SK-N-SH (cell line): Measurements from ENCODE around the gene ZNF426.

Source experiments
- EP300 ChIP-seq, 2 experiments: IDR thresholded peaks; 2 replicates each; pipeline versions ENCODE4 v1.4.0 to v1.6.1; 2012; ENCODE audit warnings: borderline replicate concordance in 1 of 2, low read depth in 1 of 2, low read length in 1 of 2
- EZH2phosphoT487 ChIP-seq: fragments of 200-600 bp; sonication (generic); IDR thresholded peaks from 2 replicates; pipeline ENCODE4 v1.6.1; 2017; ENCODE audit warnings: low read depth, mixed run types, mild to moderate bottlenecking, antibody characterized with exemption, moderate library complexity, borderline replicate concordance
- JUND ChIP-seq: IDR thresholded peaks from 2 replicates; pipeline ENCODE4 v1.4.0; 2012
- POLR2AphosphoS5 ChIP-seq: IDR thresholded peaks from 2 replicates; pipeline ENCODE4 v1.6.1; 2012; ENCODE audit warnings: low read depth, low read length
- RAD21 ChIP-seq: IDR thresholded peaks from 2 replicates; pipeline ENCODE4 v1.6.1; 2012; ENCODE audit warnings: mild to moderate bottlenecking, low read length
- RFX5 ChIP-seq: IDR thresholded peaks from 2 replicates; pipeline ENCODE4 v1.6.1; 2012; ENCODE audit warnings: mild to moderate bottlenecking, improper control_type of control experiment, low read length
- TAF1 ChIP-seq: IDR thresholded peaks from 2 replicates; pipeline ENCODE4 v1.6.1; 2012; ENCODE audit warnings: low read depth, mild to moderate bottlenecking, low read length, moderate library complexity, borderline replicate concordance
- TEAD4 ChIP-seq: IDR thresholded peaks from 2 replicates; pipeline ENCODE4 v1.4.0; 2012; ENCODE audit warnings: mild to moderate bottlenecking, borderline replicate concordance; ENCODE audit not compliant: insufficient read depth
- TF ChIP-seq, protein P1 (sequence below): fragments of 200-600 bp; sonication (generic); IDR thresholded peaks from 2 replicates; pipeline ENCODE4 v1.6.1; 2017; ENCODE audit warnings: antibody characterized with exemption, mild to moderate bottlenecking, moderate library complexity

DNA sequence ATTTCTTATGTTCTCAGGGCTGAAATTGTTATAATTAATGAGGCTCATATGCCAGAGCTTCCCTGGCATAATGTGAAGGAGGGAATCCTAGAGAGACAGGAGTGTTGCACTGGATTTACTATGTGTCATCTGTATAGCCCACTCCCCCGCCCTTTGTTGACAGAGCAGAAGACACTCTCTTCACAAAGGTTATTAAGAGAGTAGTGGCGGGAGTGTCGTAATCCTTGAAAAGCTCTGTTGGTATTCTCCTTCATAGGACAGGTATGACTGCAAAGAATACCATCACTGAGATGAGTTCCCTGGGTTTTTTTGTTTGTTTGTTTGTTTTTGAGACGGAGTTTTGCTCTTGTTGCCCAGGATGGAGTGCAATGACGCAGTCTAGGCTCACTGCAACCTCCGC lies 31.8 kb upstream of the ZNF426 start:
- TF ChIP-seq, protein P1, sequence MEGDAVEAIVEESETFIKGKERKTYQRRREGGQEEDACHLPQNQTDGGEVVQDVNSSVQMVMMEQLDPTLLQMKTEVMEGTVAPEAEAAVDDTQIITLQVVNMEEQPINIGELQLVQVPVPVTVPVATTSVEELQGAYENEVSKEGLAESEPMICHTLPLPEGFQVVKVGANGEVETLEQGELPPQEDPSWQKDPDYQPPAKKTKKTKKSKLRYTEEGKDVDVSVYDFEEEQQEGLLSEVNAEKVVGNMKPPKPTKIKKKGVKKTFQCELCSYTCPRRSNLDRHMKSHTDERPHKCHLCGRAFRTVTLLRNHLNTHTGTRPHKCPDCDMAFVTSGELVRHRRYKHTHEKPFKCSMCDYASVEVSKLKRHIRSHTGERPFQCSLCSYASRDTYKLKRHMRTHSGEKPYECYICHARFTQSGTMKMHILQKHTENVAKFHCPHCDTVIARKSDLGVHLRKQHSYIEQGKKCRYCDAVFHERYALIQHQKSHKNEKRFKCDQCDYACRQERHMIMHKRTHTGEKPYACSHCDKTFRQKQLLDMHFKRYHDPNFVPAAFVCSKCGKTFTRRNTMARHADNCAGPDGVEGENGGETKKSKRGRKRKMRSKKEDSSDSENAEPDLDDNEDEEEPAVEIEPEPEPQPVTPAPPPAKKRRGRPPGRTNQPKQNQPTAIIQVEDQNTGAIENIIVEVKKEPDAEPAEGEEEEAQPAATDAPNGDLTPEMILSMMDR, result no peak
- TF ChIP-seq POLR2AphosphoS5 (no peak), TAF1 (no peak), EP300 (IDR thresholded peaks at IDR 0.05; ENCODE audit: borderline replicate concordance in 1 of 2, low read depth in 1 of 2, low read length in 1 of 2) (no peak), JUND (no peak), RAD21 (no peak), TEAD4 (no peak), EZH2phosphoT487 (no peak), RFX5 (no peak)
